Measurements from ENCODE around the gene PTGS1. TPM values are rescaled to one million over a fixed set of nuclear protein-coding genes. Genes with fewer than 3 reads are reported as not detected.

Gene PTGS1
- total and polyA plus RNA-seq, 9 of the 15 experiments (the other 6 are each of a cell fraction or from before 2014, with no cell fraction given), result 3.4 to 12.9 (median 5.3) TPM

GRCh38 chr9:122370869-122371755, at the start of gene PTGS1 (continued):
- TF ChIP-seq ZBTB7A (IDR thresholded peaks at IDR 0.05; ENCODE audit: borderline replicate concordance, control insufficient read depth, low read depth, low read length) (peak; percentile 66; the same call in 1 of the 2 replicates), ZNF134 (CRISPR knock-in tag; conservative IDR thresholded peaks at IDR 0.05) (no peak), ARNT (IDR thresholded peaks at IDR 0.05) (no peak), ZNF583 (CRISPR knock-in tag; IDR thresholded peaks at IDR 0.05) (no peak), PRMT5 (CRISPR knock-in tag; IDR thresholded peaks at IDR 0.05) (no peak), ZNF79 (CRISPR knock-in tag; IDR thresholded peaks at IDR 0.05; ENCODE audit: low read depth) (no peak), MGA (IDR thresholded peaks at IDR 0.05) (no peak), EZH2 (IDR thresholded peaks at IDR 0.05; ENCODE audit: borderline replicate concordance, low read depth, low read length) (no peak), SMARCA4 (IDR thresholded peaks at IDR 0.05) (no peak), ZKSCAN1 (IDR thresholded peaks at IDR 0.05; ENCODE audit: low read depth, low read length) (no peak), RBM15 (IDR thresholded peaks at IDR 0.05; ENCODE audit: insufficient read depth, low read length) (no peak), ELF4 (CRISPR knock-in tag; IDR thresholded peaks at IDR 0.05) (no peak), SMAD1 (IDR thresholded peaks at IDR 0.05; ENCODE audit: low read depth, low read length, partially characterized antibody) (no peak)
- TF ChIP-seq, protein P1, sequence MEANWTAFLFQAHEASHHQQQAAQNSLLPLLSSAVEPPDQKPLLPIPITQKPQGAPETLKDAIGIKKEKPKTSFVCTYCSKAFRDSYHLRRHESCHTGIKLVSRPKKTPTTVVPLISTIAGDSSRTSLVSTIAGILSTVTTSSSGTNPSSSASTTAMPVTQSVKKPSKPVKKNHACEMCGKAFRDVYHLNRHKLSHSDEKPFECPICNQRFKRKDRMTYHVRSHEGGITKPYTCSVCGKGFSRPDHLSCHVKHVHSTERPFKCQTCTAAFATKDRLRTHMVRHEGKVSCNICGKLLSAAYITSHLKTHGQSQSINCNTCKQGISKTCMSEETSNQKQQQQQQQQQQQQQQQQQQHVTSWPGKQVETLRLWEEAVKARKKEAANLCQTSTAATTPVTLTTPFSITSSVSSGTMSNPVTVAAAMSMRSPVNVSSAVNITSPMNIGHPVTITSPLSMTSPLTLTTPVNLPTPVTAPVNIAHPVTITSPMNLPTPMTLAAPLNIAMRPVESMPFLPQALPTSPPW (CRISPR knock-in tag; IDR thresholded peaks at IDR 0.05), result peak; percentile 70
